ENCODE data around the gene SET. TPM values are rescaled to one million over a fixed set of nuclear protein-coding genes. Genes with fewer than 3 reads are reported as not detected.

Gene SET
- total RNA-seq, 4 donors from 2014 or later, result 102 to 191 (median 170) TPM

GRCh38 chr9:128714586-128715435, 25.8 kb downstream of the SET start:
- DNase-seq (no peak), ATAC-seq (no peak)
- Histone ChIP-seq H3K4me3 (no peak overlapping the region), H3K27me3 (no peaks in the 10 kb centered on the region), H3K36me3 (no peaks in the 10 kb centered on the region), H3K4me1 (no peaks in the 10 kb centered on the region), H3K9me3 (no peaks in the 10 kb centered on the region), H3K27ac (no peak overlapping the region)
- no peak for TF ChIP-seq POLR2A (IDR thresholded peaks at IDR 0.05)
- TF ChIP-seq CTCF (IDR thresholded peaks at IDR 0.05 in 4 of 5, conservative IDR thresholded peaks at IDR 0.05 in 1 of 5), result no peak
- in situ Hi-C loops (cut with MboI; ENCODE audit: low sequenced_read_pairs in 4 of 4) (no loop called here), intact Hi-C loops (cut with DNase I; ENCODE audit: low total_unique reads) (no loop called here)

- TF ChIP-seq POLR2A (IDR thresholded peaks at IDR 0.05) (no peak), CTCF (IDR thresholded peaks at IDR 0.05 in 4 of 5, conservative IDR thresholded peaks at IDR 0.05 in 1 of 5) (no peak)
- Histone ChIP-seq H3K9me3 (no peaks in the 10 kb centered on the region), H3K27me3 (no peaks in the 10 kb centered on the region), H3K36me3 (no peaks in the 10 kb centered on the region), H3K27ac (no peak overlapping the region), H3K4me1 (no peaks in the 10 kb centered on the region), H3K4me3 (no peak overlapping the region)
- ATAC-seq (no peak), DNase-seq (no peak)
- in situ Hi-C loops (cut with MboI; ENCODE audit: low sequenced_read_pairs in 4 of 4), result no loop called here
- intact Hi-C loops (cut with DNase I; ENCODE audit: low total_unique reads), result no loop called here
Observed at GRCh38 chr9:128715436-128715750, 26.4 kb downstream of the SET start.

GRCh38 chr9:128716581-128717254, 27.7 kb downstream of the SET start:
- Histone ChIP-seq H3K4me3 (no peak overlapping the region), H3K9me3 (no peaks in the 10 kb centered on the region), H3K36me3 (no peaks in the 10 kb centered on the region), H3K27ac (no peak overlapping the region), H3K4me1 (no peaks in the 10 kb centered on the region), H3K27me3 (no peaks in the 10 kb centered on the region)
- intact Hi-C loops (cut with DNase I; ENCODE audit: low total_unique reads) (no loop called here), in situ Hi-C loops (cut with MboI; ENCODE audit: low sequenced_read_pairs in 4 of 4) (no loop called here)
- TF ChIP-seq CTCF (IDR thresholded peaks at IDR 0.05 in 4 of 5, conservative IDR thresholded peaks at IDR 0.05 in 1 of 5), result no peak
- TF ChIP-seq POLR2A (IDR thresholded peaks at IDR 0.05), result no peak
- DNase-seq (no peak), ATAC-seq (no peak)

- in situ Hi-C loops (cut with MboI; ENCODE audit: low sequenced_read_pairs in 4 of 4), result no loop called here
- Histone ChIP-seq H3K27ac (no peak overlapping the region), H3K9me3 (no peaks in the 10 kb centered on the region), H3K4me3 (no peak overlapping the region), H3K27me3 (no peaks in the 10 kb centered on the region), H3K36me3 (no peaks in the 10 kb centered on the region), H3K4me1 (no peaks in the 10 kb centered on the region)
- ATAC-seq, result no peak
- no peak for DNase-seq
- intact Hi-C loops (cut with DNase I; ENCODE audit: low total_unique reads), result no loop called here
- TF ChIP-seq CTCF (IDR thresholded peaks at IDR 0.05 in 4 of 5, conservative IDR thresholded peaks at IDR 0.05 in 1 of 5) (no peak), POLR2A (IDR thresholded peaks at IDR 0.05) (no peak)
Observed at GRCh38 chr9:128718047-128718446, 29.0 kb downstream of the SET start.
